Lung (tissue), 12 donors: ENCODE measurements around the gene ZDHHC19. TPM values are rescaled to one million over a fixed set of nuclear protein-coding genes. Genes with fewer than 3 reads are reported as not detected.

ENCODE experiments used
- ATAC-seq: fragments of 200-7000 bp; cut with Tn5 transposase; one replicate; pipeline ENCODE4 v1.9.1; 2020; ENCODE audit warnings: moderate number of reproducible peaks; ENCODE audit not compliant: insufficient read depth, low FRiP score
- DNase-seq, 3 donors: peaks; one replicate each; pipeline ENCODE4 v3.0.0-alpha.2; 2013 to 2017
- H3K27ac ChIP-seq, 2 donors: one replicate each; pipeline ENCODE4 v1.5.1; 2013; ENCODE audit warnings: mild to moderate bottlenecking in 2 of 2, moderate library complexity in 2 of 2, control low read depth in 1 of 2, inconsistent platforms in 1 of 2, low read depth in 1 of 2, low read length in 1 of 2
- H3K27me3 ChIP-seq, 3 donors: one replicate each; pipeline ENCODE4 v1.5.1; 2013; ENCODE audit warnings: low read length in 2 of 3; ENCODE audit not compliant: control insufficient read depth in 3 of 3, insufficient read depth in 3 of 3
- H3K36me3 ChIP-seq, 4 donors: one replicate each; pipeline ENCODE4 v1.5.1; 2013; ENCODE audit warnings: low read length in 4 of 4, mild to moderate bottlenecking in 1 of 4, moderate library complexity in 1 of 4; ENCODE audit not compliant: control insufficient read depth in 4 of 4, insufficient read depth in 4 of 4
- H3K4me1 ChIP-seq, 5 donors: one replicate each; pipeline ENCODE4 v1.5.1; 2013; ENCODE audit warnings: low read length in 5 of 5, mild to moderate bottlenecking in 2 of 5, moderate library complexity in 1 of 5; ENCODE audit not compliant: control insufficient read depth in 5 of 5, insufficient read depth in 5 of 5
- H3K4me3 ChIP-seq: one replicate; pipeline ENCODE4 v1.5.1; 2013; ENCODE audit warnings: mild to moderate bottlenecking, control low read depth, moderate library complexity
- H3K9ac ChIP-seq, 2 donors: one replicate each; pipeline ENCODE4 v1.5.1; 2013; ENCODE audit warnings: low read length in 2 of 2, control low read depth in 1 of 2; ENCODE audit not compliant: insufficient read depth in 1 of 2
- H3K9me3 ChIP-seq, 4 donors: one replicate each; pipeline ENCODE4 v1.5.1; 2013; ENCODE audit warnings: low read length in 3 of 4, mild to moderate bottlenecking in 1 of 4, moderate library complexity in 1 of 4; ENCODE audit not compliant: control insufficient read depth in 4 of 4, insufficient read depth in 3 of 4
- CTCF ChIP-seq: IDR thresholded peaks from 2 replicates; pipeline ENCODE4 v1.5.1; 2012; ENCODE audit warnings: mild to moderate bottlenecking; ENCODE audit errors: control extremely low read depth, extremely low read depth
- WGBS, 2 donors: extraction: QIAGEN DNeasy Blood & Tissue Kit; methylation state at CpG; one replicate each; pipeline ENCODE4 v1.1.7; 2013; 5-methylcytosine and 5-hydroxymethylcytosine counted together
- polyA plus RNA-seq, 2 donors: library from polyadenylated mRNA; stranded (reverse); fragments of 200-250 nt; gene quantifications; one replicate each; pipeline ENCODE4 v1.2.1, GENCODE V29; 2013
- total RNA-seq, 2 donors: library from RNA; depleted of rRNA in 1 of 2; stranded (reverse); fragments of >200 nt in 1 of 2; gene quantifications; one replicate each; pipeline ENCODE4 v1.2.1, GENCODE V29; 2014 to 2021
- donor health status: control.
- donor health status: control.
- donor health status: Bipolar disorder and iron deficiency.
- donor health status: healthy.
- donor health status: DM: yes; HTN: yes; CAD: no.

The ZDHHC19 gene
- total and polyA plus RNA-seq, 4 donors: 1.1 to 18.9 (median 4.0) TPM

GRCh38 chr3:196156160-196156559 lies 55.0 kb downstream of the ZDHHC19 start:
- Histone ChIP-seq H3K4me3 (no peak overlapping the region), H3K9me3 (peaks cover 0 to 2% (median 0%) of the 10 kb centered on the region in 4 donors), H3K27ac (no peak overlapping the region), H3K27me3 (no peaks in the 10 kb centered on the region), H3K36me3 (no peaks in the 10 kb centered on the region), H3K4me1 (peaks cover 0 to 6% (median 4%) of the 10 kb centered on the region in 5 donors), H3K9ac (no peak overlapping the region)
- WGBS, 2 donors: 88 to 93% methylated on average over 6 of the region's 6 CpGs
- no peak for DNase-seq
- ATAC-seq: no peak
- TF ChIP-seq CTCF: no peak

GRCh38 chr3:196150481-196150880 lies 60.7 kb downstream of the ZDHHC19 start:
- H3K36me3 ChIP-seq: no peaks in the 10 kb centered on the region
- WGBS, 2 donors: 66 to 83% methylated on average over 3 of the region's 3 CpGs

GRCh38 chr3:196149831-196150301 lies 61.3 kb downstream of the ZDHHC19 start:
- H3K4me3 ChIP-seq: no peak overlapping the region
- H3K4me1 ChIP-seq: no peaks in the 10 kb centered on the region
- H3K36me3 ChIP-seq: no peaks in the 10 kb centered on the region
- peaks cover 0 to 7% (median under 1%) of the 10 kb centered on the region in 4 donors for H3K9me3 ChIP-seq
- ATAC-seq: no peak
- no peaks in the 10 kb centered on the region for H3K27me3 ChIP-seq
- no peak for TF ChIP-seq CTCF
- DNase-seq: no peak
- H3K27ac ChIP-seq: no peak overlapping the region
- H3K9ac ChIP-seq: no peak overlapping the region
- WGBS, 2 donors: 73 to 79% methylated on average over 7 of the region's 7 CpGs

More at GRCh38 chr3:196150481-196150880, 60.7 kb downstream of the ZDHHC19 start:
- Histone ChIP-seq H3K27ac (no peak overlapping the region), H3K9me3 (peaks cover 0 to 7% (median under 1%) of the 10 kb centered on the region in 4 donors), H3K4me1 (no peaks in the 10 kb centered on the region), H3K4me3 (no peak overlapping the region), H3K27me3 (no peaks in the 10 kb centered on the region), H3K9ac (no peak overlapping the region)
- TF ChIP-seq CTCF: no peak
- DNase-seq (no peak), ATAC-seq (no peak)

GRCh38 chr3:196149375-196149774 lies 61.8 kb downstream of the ZDHHC19 start:
- H3K36me3 ChIP-seq: no peaks in the 10 kb centered on the region
- no peak overlapping the region for H3K9ac ChIP-seq
- no peaks in the 10 kb centered on the region for H3K4me1 ChIP-seq
- no peak for TF ChIP-seq CTCF
- H3K4me3 ChIP-seq: no peak overlapping the region
- 83 to 98% methylated on average over 10 of the region's 10 CpGs for WGBS, 2 donors
- no peak for ATAC-seq
- H3K27ac ChIP-seq: no peak overlapping the region
- peaks cover 0 to 7% (median under 1%) of the 10 kb centered on the region in 4 donors for H3K9me3 ChIP-seq
- no peak for DNase-seq
- H3K27me3 ChIP-seq: no peaks in the 10 kb centered on the region
